ENCODE data around the gene POLD4. TPM values are rescaled to one million over a fixed set of nuclear protein-coding genes. Genes with fewer than 3 reads are reported as not detected.

Gene POLD4
- total and polyA plus RNA-seq, 2 of the 13 experiments (the other 11 are each of a cell fraction or from before 2014, with no cell fraction given): 10.5 to 27.4 TPM

GRCh38 chr11:67353317-67354074, at the start of gene POLD4 (continued):
- TF ChIP-seq SIN3B (IDR thresholded peaks at IDR 0.05; ENCODE audit: low read length): no peak
- TF ChIP-seq ZBTB42 (CRISPR knock-in tag; IDR thresholded peaks at IDR 0.05): no peak
- TF ChIP-seq RBFOX2 (IDR thresholded peaks at IDR 0.05; ENCODE audit: low read depth, low read length): peak; percentile 86
- no peak for TF ChIP-seq TCF7L2 (IDR thresholded peaks at IDR 0.05; ENCODE audit: low read depth, low read length)
- TF ChIP-seq IKZF1 (IDR thresholded peaks at IDR 0.05): no peak
- TF ChIP-seq NCOA1 (CRISPR knock-in tag; IDR thresholded peaks at IDR 0.05): no peak
- peak; percentile 43; the same call in 1 of the 3 replicates for TF ChIP-seq MXI1 (IDR thresholded peaks at IDR 0.05; ENCODE audit: borderline replicate concordance, low read depth, low read length)
- TF ChIP-seq ZNF720 (CRISPR knock-in tag; IDR thresholded peaks at IDR 0.05): no peak
- TF ChIP-seq ONECUT2 (CRISPR knock-in tag; IDR thresholded peaks at IDR 0.05): no peak
- TF ChIP-seq ZNF224 (CRISPR knock-in tag; IDR thresholded peaks at IDR 0.05): no peak
- no peak for TF ChIP-seq ZBTB3 (CRISPR knock-in tag; IDR thresholded peaks at IDR 0.05; ENCODE audit: borderline replicate concordance, low read depth)
- TF ChIP-seq HOMEZ (CRISPR knock-in tag; IDR thresholded peaks at IDR 0.05; ENCODE audit: low read depth): no peak; the same call in 1 of the 2 replicates
- no peak for TF ChIP-seq RARG (CRISPR knock-in tag; IDR thresholded peaks at IDR 0.05; ENCODE audit: low read depth)
- no peak for TF ChIP-seq ZNF282 (IDR thresholded peaks at IDR 0.05; ENCODE audit: partially characterized antibody)
- no peak for TF ChIP-seq TERF1 (CRISPR knock-in tag; IDR thresholded peaks at IDR 0.05)
- no peak for TF ChIP-seq SATB2 (CRISPR knock-in tag; IDR thresholded peaks at IDR 0.05)
- TF ChIP-seq IKZF4 (CRISPR knock-in tag; IDR thresholded peaks at IDR 0.05; ENCODE audit: borderline replicate concordance, low read depth, not compliant biosample characterization): no peak
- TF ChIP-seq RAD21 (CRISPR knock-in tag; IDR thresholded peaks at IDR 0.05): no peak
- 0 out of 2 replicates have a peak, but pooled peaks have one; percentile 32 for TF ChIP-seq AKAP8 (CRISPR knock-in tag; IDR thresholded peaks at IDR 0.05)
- 0 out of 2 replicates have a peak, but pooled peaks have one; percentile 64 for TF ChIP-seq MEIS2 (CRISPR knock-in tag; IDR thresholded peaks at IDR 0.05)
- no peak for TF ChIP-seq HMG20B (CRISPR knock-in tag; conservative IDR thresholded peaks at IDR 0.05)
- TF ChIP-seq BHLHE40 (IDR thresholded peaks at IDR 0.05; ENCODE audit: low read length): no peak
- TF ChIP-seq HOXA3 (CRISPR knock-in tag; IDR thresholded peaks at IDR 0.05): peak; percentile 62
- no peak for TF ChIP-seq GRHL1 (CRISPR knock-in tag; conservative IDR thresholded peaks at IDR 0.05)
- TF ChIP-seq GZF1 (CRISPR knock-in tag; IDR thresholded peaks at IDR 0.05): no peak
- TF ChIP-seq ZNF784 (CRISPR knock-in tag; IDR thresholded peaks at IDR 0.05; ENCODE audit: borderline replicate concordance): no peak
- TF ChIP-seq KLF16 (CRISPR knock-in tag; IDR thresholded peaks at IDR 0.05): peak in 1 of 2 experiments; percentile 34; a peak in 1 of 4 replicates
- TF ChIP-seq ZBTB21 (CRISPR knock-in tag; IDR thresholded peaks at IDR 0.05): no peak
